Epithelial cell of prostate (primary cell): ENCODE results near the gene TMEM256.
"Not testable (repeated sequence)": the region's sequence is repeated elsewhere in the genome, so short reads cannot be mapped to it uniquely, and the experiment has no call there.

Experiments used
- DNase-seq: peaks from one replicate; pipeline ENCODE4 v3.0.0-alpha.2; 2011; ENCODE audit warnings: low read depth, low spot score
- H3K27ac ChIP-seq: fragments of 450-650 bp; 2 replicates; pipeline ENCODE4 v1.5.1; 2017; ENCODE audit warnings: mild to moderate bottlenecking

TMEM256 gene

DNA sequence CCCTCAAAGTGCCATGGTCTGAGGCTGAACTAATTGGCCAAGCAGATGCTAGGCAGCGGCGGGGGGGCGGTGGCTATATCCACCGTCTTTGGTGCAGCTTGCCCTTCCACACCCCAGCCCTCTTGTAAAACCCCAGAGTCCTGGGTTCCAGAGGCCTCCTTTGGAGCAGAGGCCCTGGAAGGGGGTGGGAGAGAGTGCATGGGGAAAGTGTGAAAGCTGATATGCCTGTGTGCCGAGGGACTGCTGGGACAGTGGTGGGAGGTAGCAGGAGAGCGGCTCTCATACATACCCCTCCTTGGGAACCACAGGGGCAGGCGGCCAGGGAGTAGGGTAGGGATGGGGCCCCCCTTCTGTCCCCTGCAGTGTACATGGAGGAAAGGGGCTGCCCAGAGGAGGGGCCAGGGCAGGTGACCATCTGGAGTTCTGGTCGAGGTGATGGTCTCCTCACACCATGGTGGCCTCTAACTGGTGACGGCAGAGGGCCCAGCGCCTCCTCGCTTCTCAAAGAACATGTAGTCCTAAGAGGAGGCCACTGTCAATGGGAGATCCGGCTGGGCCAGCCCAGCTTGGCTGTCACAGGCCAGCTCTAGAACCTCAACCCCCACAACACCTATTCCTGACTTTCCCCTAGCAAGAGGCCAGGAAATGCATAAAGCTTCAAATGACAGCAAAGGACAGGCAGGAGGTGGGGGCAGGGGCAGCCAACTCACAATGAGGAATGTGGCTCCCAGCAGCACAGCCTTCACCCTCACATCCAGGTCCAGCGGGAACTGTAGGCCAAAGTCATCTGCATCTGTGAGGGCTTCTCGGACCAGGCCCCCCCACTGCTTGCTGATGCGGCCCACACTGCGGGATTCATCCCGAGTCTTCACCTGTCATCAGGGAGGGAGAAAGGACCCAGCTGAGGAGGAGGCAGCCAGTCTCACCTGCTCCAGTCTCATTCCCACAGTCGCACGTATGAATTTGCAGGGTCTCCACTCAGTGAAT, 13.7 kb downstream of the TMEM256 start:
- DNase-seq, result no peak
- no peak overlapping the region for H3K27ac ChIP-seq

DNA sequence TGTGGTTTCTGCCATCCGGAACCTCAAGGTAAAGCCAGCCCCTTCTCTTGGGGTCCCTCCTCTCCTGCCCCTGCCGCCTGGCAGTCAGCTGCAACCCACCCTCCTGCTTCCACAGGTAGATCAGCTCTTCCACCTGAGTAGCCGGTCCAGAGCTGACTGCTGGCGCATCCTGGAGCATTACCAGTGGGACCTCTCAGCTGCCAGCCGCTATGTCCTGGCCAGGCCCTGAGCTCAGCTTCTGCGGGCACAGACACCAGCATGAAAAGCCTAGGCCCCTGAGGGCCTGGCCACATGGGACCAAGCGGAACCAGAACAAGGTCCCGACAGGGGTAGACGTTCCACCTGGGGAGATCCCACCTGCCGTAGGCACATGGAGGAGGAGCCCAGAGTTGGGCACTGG, 15.0 kb downstream of the TMEM256 start:
- no peak for DNase-seq
- H3K27ac ChIP-seq, result no peak overlapping the region

DNA sequence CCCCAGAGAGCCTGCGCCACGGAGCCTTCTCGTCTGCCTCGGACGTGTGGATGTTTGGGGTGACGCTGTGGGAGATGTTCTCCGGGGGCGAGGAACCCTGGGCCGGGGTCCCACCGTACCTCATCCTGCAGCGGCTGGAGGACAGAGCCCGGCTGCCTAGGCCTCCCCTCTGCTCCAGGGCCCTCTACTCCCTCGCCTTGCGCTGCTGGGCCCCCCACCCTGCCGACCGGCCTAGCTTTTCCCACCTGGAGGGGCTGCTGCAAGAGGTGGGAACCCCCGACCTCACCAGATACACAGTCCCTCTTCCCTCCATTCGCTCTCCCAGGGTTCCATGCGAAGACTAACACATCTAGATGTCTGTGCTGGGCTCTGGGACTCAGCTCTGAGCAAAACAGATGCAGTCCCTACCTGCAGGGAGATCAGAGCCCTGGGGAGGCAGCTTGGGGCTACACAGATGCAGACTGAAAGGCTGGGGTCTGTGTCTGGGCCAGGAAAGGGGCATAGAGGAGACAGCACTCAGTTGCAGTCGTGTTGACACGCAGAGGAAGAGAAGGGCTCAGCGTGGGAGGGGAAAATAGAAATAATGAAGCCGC, 19.3 kb downstream of the TMEM256 start:
- no peak overlapping the region for H3K27ac ChIP-seq
- no peak for DNase-seq

DNA sequence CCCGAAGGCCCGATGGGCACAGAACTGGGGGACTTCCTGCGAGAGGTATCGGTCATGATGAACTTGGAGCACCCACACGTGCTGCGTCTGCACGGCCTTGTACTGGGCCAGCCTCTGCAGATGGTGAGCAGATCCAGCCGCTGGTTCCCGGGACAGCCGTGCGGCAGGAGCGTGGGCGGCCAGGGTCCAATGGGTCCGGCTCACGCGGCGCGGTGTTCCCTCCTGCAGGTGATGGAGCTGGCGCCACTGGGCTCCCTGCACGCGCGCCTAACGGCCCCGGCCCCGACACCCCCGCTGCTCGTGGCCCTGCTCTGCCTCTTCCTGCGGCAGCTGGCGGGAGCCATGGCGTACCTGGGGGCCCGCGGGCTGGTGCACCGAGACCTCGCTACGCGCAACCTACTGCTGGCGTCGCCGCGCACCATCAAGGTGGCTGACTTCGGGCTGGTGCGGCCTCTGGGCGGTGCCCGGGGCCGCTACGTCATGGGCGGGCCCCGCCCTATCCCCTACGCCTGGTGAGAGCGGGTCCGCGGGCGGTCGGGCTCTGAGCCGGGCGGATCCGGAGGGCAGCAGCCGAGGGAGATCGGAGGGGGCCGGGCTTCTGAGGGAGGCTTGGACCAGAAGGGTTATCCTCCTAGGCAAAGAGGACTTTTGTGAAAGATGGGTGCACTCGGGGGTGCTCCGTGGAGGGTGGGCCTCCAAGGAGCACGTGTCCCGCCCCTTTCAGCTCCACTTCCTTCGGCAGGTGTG, 20.0 kb downstream of the TMEM256 start:
- DNase-seq, result no peak
- no peak overlapping the region for H3K27ac ChIP-seq

DNA sequence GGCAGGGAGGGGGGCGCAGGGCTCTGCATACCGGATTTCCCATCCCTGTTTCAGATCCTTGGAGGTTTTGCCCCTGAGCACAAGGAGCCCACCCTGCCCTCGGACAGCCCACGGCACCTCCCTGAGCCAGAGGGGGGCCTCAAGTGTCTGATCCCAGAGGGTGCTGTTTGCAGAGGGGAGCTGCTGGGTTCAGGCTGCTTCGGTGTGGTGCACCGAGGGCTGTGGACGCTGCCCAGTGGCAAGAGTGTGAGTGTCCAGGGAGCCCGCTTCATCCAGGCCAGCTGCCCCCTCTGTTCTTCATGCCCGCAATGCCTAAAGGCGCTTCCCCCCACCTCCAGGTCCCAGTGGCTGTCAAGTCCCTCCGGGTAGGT, 20.5 kb downstream of the TMEM256 start:
- DNase-seq, result no peak
- no peak overlapping the region for H3K27ac ChIP-seq

DNA sequence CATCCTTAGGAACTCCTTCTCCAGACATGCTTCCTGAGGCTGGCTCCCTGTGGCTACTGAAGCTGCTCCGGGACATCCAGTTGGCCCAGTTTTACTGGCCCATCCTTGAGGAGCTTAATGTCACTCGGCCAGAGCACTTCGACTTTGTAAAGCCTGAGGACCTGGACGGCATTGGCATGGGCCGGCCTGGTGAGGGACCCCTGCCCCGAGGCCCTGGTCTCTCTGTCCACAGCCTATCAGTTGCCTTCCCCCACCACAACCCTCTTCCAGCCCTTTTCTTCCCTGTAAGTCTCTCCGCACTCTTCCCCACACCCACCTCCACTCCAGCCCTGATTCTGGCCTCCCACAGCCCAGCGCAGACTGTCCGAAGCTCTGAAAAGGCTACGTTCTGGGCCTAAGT, 21.0 kb downstream of the TMEM256 start:
- no peak for DNase-seq

DNA sequence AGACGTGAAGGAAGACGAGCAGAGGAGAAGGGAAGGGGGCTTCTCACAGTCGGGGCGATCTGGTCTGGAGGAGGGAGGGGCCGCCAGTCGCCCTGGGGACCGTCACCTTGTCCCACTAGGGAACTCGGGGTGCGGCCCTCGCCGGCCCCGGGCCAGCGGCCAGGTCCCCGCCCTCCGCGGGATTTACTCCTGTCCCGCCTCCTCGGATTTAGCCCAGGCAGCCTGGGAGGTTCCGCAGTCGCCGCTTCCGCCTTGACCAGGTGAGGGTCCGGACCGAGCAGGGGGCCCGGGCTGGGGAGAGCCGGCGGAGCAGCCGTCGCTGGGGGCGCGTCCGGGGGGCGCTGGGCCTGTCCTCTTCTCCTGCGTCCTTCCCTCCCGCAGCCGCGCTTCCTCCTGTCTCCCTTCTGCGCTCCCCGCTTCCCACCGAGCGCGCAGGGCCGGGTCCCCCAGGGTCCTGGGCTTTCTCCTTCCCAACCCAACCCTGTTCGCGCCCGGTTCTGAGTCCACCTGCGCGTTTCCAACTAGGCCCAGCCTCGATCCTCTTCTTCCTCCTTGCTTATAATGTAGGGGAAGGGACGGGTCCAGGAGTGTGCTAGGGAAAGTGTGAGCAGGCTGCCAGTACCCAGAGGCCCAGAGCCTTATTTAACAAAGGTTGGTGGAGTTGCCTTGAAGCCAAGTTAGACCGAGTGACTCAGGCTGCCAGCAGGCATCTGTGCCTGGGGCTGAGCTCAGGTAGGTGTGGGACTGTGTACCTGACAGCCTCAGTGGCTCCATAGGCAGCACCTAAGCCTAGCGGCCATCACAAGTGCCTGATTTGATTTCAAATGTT, 22.8 kb downstream of the TMEM256 start, which contains the start of gene TNK1:
Gene TNK1, plus strand, starts transcription at position 235 of the 829 bp plus-strand sequence. CDS start 1,838 bp downstream, outside the sequence.
- peak within 1 kb of the TSS; percentile 54 for H3K27ac ChIP-seq
- DNase-seq, result no peak

More for the DNA sequence above, 21.0 kb downstream of the TMEM256 start:
- no peak overlapping the region for H3K27ac ChIP-seq

DNA sequence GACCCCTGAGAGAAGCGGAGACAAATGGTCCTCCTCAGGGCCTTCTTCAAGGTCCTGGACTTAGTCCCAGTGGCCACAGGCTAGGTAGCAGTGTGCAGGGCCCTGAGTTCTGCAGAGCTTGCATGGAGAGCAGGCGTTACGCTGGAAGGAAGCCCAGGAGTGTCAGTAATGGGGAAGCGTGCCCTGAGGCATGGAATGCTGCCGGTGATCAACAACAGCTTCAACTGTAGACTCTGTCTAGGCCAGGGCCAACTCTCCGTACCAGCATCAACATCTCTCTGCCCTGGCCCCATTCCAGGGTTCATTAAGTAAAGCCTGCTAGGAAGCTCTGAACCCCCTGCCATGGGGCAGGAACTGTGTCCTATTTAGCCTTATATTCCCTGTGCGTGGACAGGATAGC, 23.6 kb downstream of the TMEM256 start:
- DNase-seq, result no peak
- H3K27ac ChIP-seq, result peak overlapping the region; percentile 54

DNA sequence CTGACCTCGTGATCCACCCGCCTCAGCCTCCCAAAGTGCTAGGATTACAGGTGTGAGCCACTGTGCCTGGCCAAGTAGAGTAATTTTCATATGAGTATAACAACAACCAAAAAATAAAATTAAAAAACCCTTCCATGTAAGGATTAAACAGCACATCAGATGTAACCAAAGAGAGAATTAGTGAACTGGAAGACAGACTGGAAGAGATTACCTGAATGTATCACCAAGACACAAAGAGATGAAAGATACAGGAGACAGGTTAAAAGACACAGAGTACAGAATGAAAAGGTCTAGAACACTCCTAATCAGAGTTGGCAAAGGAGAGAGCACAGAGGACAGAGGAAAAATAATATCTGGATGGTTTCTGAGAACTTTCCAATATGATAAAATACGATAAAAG, 24.8 kb downstream of the TMEM256 start:
- no peak for DNase-seq
- no peak overlapping the region for H3K27ac ChIP-seq

DNA sequence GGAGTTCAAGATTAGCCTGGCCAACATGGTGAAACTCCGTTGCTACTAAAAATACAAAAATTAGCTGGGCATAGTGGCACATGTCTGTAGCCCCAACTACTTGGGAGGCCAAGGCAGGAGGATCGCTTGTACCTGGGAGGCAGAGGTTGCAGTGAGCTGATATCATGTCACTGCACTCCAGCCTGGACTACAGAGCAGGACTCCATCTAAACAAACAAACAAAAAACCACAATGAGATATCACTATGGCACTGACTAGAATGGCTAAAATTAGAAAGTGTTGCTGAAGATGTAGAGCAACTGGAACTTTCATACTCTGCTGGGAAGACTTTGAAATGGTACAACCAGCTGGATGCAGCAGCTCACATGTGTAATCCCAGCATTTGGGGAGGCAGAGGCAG, 29.5 kb downstream of the TMEM256 start:
- no peak for DNase-seq
- H3K27ac ChIP-seq, result no peak overlapping the region

DNA sequence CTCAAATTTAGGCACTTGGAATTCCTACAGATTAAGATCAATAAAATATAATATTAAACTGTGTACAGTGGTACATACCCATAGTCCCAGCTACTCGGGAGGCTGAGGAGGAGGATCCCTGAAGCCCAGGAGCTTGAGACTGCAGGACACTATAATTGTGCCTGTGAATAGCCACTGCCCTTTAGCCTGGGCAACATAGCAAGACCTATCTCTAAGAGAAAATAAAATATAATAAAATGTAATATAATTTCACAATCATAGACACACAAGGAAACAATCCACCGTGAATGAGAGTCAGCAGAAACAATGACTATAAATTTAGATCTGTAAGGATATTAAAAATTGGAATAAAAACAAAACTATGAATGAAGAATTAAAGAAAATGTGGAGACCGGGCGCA, 33.0 kb downstream of the TMEM256 start:
- H3K27ac ChIP-seq, result no peak overlapping the region
- DNase-seq, result no peak

DNA sequence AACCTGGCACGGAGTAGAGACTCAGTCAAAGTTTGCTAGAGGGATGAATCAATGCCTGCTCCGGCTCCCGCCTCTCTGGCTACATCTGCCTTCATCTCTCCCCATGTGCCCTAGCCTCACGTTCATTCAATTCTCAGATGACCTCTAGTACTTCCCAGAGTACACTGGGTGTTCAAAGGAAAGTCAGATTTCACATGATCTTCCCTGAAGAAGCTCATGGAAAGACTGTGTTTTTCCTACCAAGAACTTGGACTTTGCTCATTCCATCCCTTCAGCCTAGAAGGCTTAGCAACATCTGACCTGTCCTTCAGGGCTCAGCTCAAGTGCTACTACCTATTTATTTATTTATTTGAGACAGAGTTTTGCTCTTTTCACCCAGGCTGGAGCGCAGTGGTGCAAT, 34.1 kb downstream of the TMEM256 start:
- no peak for DNase-seq
- H3K27ac ChIP-seq, result no peak overlapping the region

DNA sequence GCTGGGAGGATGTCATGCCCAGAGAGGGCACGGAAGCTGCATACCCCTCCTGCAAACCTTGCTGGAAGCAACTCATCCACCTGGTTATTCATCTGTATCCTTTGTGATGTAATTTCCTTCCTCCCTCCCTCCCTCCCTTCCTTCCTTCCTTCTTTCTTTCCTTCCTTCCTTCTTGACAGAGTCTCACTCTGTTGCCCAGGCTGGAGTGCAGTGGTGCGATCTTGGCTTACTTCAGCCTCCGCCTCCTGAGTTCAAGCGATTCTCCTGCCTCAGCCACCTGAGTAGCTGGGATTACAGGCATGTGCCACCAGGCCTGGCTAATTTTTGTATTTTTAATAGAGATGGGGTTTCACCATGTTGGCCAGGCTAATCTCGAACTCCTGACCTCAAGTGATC, 35.3 kb downstream of the TMEM256 start:
- not testable (repeated sequence) for DNase-seq, H3K27ac ChIP-seq

DNA sequence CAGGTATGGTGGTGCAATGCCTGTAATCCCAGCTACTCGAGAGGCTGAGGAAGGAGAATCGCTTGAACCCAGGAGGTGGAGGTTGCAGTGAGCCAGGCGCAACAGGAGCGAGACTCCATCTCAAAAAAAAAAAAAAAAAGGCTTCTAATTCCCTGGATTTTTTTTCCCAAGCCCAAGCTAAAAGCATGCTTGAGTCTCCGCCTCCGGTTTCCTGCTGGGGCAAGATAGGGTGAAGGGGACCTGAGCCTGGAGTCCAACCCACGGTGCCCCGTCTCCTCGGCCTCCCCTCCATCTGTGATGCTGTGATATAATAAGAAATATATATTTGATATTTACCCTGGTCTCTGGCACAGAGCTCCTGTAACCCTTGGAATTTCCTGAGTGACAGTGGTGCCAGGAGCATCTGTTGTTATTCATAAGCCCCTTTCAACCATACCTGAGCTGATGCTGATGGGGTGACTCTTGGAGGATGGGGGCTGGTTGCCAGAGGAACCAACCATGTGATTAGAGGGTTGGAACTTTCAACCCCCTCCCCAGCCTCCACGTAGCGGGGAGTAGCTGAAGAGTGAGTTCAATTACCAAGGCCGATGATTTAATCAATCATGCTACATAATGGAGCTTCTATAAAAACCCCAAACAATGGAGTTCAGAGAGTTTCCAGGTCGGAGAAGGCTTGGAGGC, 35.8 kb downstream of the TMEM256 start:
- H3K27ac ChIP-seq, result no peak overlapping the region
- no peak for DNase-seq

DNA sequence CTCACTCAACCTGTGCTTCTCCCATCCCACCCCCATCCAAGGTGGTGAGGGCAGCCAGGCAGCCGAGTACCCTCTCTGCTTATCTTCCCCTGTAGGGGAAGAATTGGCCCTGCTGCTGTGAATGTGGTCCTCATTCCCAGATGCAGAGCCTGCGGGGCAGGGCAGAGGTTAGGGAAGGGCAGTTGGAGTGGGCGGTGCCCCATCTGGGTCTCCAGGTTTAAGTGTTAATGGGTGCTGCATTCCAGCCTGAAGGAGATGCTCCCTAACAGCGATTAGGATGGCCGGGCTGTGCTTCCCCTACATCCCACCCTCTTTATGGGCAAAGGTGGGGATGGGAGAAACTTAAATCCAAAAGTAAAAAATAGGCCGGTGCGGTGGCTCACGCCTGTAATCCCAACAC, 36.8 kb downstream of the TMEM256 start:
- DNase-seq, result no peak
- H3K27ac ChIP-seq, result no peak overlapping the region

DNA sequence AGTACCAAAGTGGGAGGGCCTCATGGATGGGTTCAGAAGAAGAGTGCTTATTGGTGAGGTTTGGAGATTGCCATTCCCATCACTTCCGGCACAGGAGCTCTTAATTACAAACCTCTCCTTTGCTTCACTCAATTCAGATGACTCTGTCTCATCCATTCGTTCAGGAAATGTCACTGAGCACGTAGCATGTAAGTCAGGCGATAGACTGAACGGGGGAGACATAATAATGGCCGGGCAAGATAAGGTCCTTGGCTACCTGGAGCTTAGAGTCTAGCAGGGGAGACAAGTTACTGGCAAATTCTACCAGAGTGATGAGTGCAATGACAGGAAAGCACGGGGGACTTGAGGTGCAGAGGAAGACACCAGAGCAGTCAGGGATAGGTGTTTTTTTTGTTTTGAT, 37.9 kb downstream of the TMEM256 start:
- not testable (repeated sequence) for H3K27ac ChIP-seq, DNase-seq

DNA sequence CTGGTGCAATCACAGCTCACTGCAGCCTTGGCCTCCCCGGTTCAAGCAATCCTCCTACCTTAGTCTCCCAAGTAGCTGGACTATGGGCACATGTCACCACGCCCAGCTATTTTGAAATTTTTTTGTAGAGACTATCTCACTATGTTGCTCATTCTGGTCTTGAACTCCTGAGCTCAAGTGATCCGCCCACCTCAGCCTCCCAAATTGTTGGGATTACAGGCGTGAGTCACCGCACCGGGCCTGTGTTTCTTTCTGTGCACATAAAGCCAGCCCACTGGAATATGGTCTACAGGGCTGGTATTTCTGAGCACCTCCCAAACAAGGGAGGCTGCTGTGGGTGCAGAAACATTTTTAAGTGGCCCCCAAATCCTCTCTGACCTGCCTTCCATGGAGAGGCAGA, 40.6 kb downstream of the TMEM256 start:
- peak overlapping the region; percentile 31 for H3K27ac ChIP-seq
- no peak for DNase-seq

DNA sequence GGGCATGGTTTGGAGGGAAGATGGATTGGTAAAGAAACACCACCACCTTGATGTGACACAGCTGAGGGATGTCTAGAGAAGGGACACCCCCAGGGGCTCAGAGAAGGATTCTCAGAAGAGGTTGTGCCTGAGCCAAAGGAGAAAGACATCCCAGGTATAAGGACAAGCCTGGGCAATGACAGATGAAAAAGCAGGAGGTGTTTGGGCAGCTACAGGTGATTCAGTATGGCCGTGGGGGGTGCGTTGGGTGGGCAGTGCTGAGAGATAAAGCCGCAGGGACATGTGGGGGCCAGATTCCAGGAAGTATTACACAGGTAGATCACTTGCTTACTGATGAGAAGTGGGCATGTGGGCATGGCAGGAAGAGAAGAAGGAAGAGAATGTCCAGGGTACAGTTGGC, 42.0 kb downstream of the TMEM256 start:
- peak overlapping the region; percentile 27 for H3K27ac ChIP-seq
- DNase-seq, result no peak

DNA sequence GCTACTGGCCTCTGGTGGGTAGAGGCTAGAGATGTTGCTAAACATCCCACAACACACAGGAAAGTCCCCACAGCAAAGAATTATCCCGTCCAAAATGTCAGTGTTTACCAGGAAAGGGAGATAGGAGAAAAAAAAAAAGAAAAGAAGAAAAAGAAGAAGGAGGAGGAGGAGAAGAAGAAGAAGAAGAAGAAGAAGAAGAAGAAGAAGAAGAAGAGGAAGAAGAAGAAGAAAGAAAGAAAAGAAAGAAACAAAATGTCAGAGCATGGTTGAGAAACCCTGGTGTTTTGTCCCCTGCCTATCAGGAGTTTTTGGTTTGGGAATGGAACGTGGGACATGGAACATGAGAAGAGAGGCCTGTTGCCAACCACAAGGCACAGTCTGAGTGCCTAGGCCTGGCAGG, 46.5 kb downstream of the TMEM256 start:
- H3K27ac ChIP-seq, result no peak overlapping the region
- no peak for DNase-seq

DNA sequence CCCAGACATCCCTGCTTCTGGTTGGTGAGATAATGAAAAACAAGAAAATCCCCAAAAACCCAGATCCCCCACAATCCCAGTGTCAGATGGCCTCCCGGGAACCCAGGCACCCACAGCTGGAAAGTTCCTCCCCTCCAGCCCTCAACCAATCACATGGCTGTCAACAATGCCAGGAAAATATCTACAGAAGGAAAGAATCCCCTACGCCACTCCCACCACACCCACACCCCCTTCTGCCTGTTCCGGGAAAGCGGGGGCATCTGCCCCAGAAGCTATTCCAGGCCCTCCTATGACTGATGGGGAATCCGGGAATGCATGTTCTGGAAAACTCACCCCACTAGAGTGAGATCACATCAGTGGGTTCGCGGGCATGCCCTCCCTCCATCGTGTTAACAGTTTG, 47.1 kb downstream of the TMEM256 start:
- DNase-seq, result no peak
- H3K27ac ChIP-seq, result no peak overlapping the region
